Fibroblast of villous mesenchyme (primary cell): ENCODE data around the gene GABRR2. TPM values are rescaled to one million over a fixed set of nuclear protein-coding genes. Genes with fewer than 3 reads are reported as not detected.
"Not testable (repeated sequence)": the region's sequence is repeated elsewhere in the genome, so short reads cannot be mapped to it uniquely, and the experiment has no call there.

Experiments used
- DNase-seq: peaks from one replicate; pipeline ENCODE4 v3.0.0-alpha.2; 2010; ENCODE audit warnings: low read depth
- H3K4me3 ChIP-seq: 2 replicates; pipeline ENCODE4 v1.5.1; 2011; ENCODE audit warnings: low read depth, mild to moderate bottlenecking, low read length
- total RNA-seq: library from RNA; depleted of rRNA; stranded (reverse); fragments of >200 nt; gene quantifications from 2 replicates; pipeline ENCODE4 v1.2.3, GENCODE V29; 2012
- TF ChIP-seq, protein P1 (sequence below): IDR thresholded peaks from 2 replicates; pipeline ENCODE4 v1.5.1; 2012; ENCODE audit warnings: low read depth, mild to moderate bottlenecking, low read length; ENCODE audit not compliant: insufficient read depth

The GABRR2 gene
- total RNA-seq, 1 donor: under 0.01 TPM

DNA sequence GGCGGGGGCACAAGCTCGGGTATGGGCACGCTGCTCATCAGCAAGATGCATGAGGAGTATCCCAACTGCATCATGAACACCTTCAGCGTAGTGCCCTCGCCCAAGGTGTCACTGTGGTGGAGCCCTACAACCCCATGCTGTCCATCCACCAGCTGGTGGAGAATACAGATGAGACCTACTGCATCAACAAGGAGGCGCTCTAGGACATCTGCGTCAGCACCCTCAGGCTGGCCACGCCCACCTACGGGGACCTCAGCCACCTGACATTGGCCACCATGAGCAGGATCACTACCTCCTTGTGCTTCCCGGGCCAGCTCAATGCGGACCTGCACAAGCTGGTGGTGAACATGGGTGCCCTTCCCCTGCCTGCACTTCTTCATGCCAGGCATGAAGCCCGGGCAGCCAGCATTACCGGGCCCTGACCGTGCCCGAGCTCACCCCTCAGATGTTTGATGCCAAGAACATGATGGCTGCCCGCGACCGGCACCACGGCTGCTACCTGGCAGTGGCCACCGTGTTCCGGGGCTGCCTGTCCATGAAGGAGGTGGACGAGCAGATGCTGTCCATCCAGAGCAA lies 12.8 kb downstream of the GABRR2 start:
- no peak for DNase-seq
- TF ChIP-seq, protein P1, sequence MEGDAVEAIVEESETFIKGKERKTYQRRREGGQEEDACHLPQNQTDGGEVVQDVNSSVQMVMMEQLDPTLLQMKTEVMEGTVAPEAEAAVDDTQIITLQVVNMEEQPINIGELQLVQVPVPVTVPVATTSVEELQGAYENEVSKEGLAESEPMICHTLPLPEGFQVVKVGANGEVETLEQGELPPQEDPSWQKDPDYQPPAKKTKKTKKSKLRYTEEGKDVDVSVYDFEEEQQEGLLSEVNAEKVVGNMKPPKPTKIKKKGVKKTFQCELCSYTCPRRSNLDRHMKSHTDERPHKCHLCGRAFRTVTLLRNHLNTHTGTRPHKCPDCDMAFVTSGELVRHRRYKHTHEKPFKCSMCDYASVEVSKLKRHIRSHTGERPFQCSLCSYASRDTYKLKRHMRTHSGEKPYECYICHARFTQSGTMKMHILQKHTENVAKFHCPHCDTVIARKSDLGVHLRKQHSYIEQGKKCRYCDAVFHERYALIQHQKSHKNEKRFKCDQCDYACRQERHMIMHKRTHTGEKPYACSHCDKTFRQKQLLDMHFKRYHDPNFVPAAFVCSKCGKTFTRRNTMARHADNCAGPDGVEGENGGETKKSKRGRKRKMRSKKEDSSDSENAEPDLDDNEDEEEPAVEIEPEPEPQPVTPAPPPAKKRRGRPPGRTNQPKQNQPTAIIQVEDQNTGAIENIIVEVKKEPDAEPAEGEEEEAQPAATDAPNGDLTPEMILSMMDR: no peak
- H3K4me3 ChIP-seq: no peak overlapping the region

DNA sequence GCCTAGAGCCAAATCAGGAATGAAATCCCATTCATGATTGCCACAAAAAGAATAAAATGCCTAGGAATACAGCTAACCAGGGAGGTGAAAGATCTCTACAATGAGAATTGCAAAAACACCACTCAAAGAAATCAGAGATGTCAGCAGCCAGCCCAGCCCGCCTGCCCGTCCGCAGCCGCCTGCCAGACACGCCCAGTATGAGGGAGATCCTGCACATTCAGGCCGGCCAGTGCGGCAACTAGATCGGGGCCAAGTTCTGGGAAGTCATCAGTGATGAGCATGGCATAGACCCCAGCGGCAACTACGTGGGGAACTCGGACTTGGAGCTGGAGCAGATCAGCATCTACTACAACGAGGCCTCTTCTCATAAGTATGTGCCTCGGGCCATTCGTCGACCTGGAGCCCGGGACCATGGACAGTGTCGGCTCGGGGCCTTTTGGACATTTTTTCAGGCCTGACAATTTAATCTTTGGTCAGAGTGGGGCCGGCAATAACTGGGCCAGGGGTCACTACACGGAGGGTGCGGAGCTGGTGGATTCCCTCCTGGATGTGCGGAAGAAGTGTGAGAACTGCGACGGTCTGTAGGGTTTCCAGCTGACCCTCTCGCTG lies 13.4 kb downstream of the GABRR2 start:
- DNase-seq: no peak
- H3K4me3 ChIP-seq: no peak overlapping the region
- TF ChIP-seq, protein P1: no peak

DNA sequence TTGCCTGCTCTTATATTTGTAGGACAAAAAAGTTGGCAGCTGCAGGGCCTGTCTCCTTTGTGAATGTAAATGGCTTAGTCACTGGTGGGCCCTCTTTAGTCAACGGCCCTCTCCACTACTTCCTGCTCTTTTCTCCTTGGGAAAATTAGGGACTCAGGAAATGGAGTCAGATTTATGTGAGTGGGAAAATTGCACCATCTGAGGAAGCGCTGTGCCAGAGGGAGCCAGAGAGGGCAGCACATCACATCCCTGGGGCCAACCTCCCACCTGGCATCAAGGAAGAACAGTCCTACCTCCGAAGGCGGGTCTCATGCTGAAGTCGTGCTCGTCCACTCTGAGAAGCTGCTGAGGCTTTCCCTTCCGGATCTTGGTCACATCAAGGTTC lies 15.6 kb downstream of the GABRR2 start:
- TF ChIP-seq, protein P1: peak; percentile 28
- no peak overlapping the region for H3K4me3 ChIP-seq
- DNase-seq: no peak

DNA sequence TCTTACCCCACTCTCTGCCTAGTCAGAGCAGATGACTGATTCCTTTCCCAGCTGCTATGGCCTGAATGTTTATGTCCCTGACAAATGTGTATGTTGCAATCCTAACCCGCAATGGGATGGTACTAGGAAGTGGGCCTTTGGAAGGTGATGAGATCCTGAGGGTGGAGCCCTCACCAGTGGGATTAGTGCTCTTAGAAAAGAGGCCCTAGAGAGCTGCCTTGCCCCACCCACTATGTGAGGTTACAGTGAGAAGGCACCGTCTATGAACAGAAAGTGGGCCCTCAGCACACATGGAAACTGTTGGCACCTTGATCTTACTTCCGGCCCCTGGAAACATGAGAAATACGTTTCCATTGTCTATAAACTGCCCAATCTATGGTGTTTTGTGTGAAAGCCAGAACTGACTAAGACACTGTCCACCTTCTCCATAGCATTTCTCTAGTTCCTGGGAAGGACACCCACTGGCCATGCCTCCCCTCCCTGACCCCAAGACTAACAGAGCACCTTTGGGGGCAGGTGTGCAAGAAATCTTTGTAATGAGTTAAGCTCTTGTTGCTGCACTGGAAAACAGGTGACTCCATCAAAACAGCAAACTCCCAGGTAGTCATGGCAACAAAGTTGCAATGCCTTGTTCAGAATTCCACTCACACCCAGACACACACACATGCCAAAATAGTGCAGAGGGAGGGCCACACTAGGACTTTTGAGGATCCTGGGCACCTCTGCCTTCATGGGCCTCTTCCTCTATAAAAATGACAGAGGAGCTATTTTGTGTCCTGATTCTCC lies 16.2 kb downstream of the GABRR2 start:
- TF ChIP-seq, protein P1: no peak
- no peak overlapping the region for H3K4me3 ChIP-seq
- peak; percentile 94 for DNase-seq

DNA sequence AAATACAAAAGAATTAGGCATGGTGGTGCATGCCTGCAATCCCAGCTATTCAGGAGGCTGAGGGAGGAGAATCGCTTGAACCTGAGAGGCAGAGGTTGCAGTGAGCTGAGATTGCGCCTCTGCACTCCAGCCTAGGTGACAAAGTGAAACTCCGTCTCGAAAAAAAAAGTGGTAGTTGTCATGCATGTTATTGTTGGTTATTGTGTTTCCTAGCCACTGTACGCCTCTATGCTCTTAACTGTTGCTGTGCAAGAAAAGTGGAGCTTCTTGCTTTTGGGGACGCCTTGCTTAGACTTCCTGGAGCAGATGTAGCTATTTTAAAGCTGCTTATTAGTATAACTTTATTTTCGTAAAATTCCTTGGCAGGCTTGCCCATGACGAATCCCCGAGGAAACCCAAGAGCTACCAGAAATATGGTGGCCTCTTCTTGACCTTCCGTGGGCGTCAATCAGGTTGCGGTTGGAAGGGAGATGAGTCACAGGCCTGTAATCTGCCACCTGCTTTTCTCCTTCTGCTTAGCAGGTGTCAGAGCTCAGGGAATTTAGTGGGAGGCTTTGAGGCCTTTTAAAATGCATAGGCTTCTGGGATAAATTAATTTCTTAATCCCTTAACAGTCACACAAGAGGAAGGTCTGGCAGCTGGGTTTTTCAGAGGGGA lies 17.3 kb downstream of the GABRR2 start:
- peak; percentile 96 for DNase-seq
- TF ChIP-seq, protein P1: no peak
- H3K4me3 ChIP-seq: no peak overlapping the region

DNA sequence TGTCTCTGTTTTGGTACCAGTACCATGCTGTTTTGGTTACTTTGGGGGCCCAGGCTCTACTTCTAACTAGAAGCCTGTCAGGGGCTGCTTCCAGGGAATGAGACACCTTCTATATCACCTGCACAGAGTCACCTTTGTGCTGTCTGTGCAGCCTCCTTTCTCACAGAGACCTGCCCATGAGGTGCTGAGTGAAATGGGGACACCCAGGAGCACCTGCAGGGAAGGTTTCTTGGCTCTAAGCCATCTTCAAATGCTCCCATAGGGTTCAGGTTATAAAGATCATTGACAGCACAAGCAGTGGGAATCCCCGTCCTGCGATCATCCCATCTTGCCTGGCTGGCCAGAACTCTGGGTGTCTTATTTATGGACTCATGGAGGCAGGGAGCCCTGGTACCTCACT lies 19.1 kb downstream of the GABRR2 start:
- no peak overlapping the region for H3K4me3 ChIP-seq
- DNase-seq: no peak
- TF ChIP-seq, protein P1: no peak

DNA sequence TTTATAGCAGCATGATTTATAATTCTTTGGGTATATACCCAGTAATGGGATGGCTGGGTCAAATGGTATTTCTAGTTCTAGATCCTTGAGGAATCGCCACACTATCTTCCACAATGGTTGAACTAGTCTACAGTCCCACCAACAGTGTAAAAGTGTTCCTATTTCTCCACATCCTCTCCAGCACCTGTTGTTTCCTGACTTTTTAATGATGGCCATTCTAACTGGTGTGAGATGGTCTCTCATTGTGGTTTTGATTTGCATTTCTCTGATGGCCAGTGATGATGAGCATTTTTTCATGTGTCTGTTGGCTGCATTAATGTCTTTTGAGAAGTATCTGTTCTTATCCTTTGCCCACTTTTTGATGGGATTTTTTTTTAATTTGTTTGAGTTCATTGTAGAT lies 20.0 kb downstream of the GABRR2 start:
- not testable (repeated sequence) for DNase-seq, H3K4me3 ChIP-seq
